ENCODE data around the gene LEMD1.
"Not testable (repeated sequence)": the region's sequence is repeated elsewhere in the genome, so short reads cannot be mapped to it uniquely, and the experiment has no call there.

Gene LEMD1

GRCh38 chr1:205424901-205425600, 3.2 kb upstream of the LEMD1 start:
- no peak for DNase-seq

GRCh38 chr1:205423814-205424399, 2.1 kb upstream of the LEMD1 start:
- DNase-seq, result no peak

GRCh38 chr1:205422993-205423642, 1.3 kb upstream of the LEMD1 start:
- DNase-seq, result no peak

- DNase-seq, result no peak
Measured at GRCh38 chr1:205420938-205421337, 918 bp downstream of the LEMD1 start.

- DNase-seq, result no peak
Measured at GRCh38 chr1:205417870-205418635, 3.8 kb downstream of the LEMD1 start.

- DNase-seq, result peak; percentile 55
Measured at GRCh38 chr1:205416322-205416721, 5.5 kb downstream of the LEMD1 start.

- no peak for DNase-seq
Measured at GRCh38 chr1:205410581-205411298, 11.1 kb downstream of the LEMD1 start.

- DNase-seq, result no peak
Measured at GRCh38 chr1:205407970-205408369, 13.9 kb downstream of the LEMD1 start.

- not testable (repeated sequence) for DNase-seq
Measured at GRCh38 chr1:205406252-205406651, 15.6 kb downstream of the LEMD1 start.

- DNase-seq, result not testable (repeated sequence)
Measured at GRCh38 chr1:205404484-205404883, 17.4 kb downstream of the LEMD1 start.

GRCh38 chr1:205398586-205398985, 23.3 kb downstream of the LEMD1 start:
- DNase-seq, result no peak

- peak; percentile 85 for DNase-seq
Measured at GRCh38 chr1:205396967-205397616, 24.8 kb downstream of the LEMD1 start.

GRCh38 chr1:205395616-205396015, 26.2 kb downstream of the LEMD1 start:
- DNase-seq, result no peak

GRCh38 chr1:205392650-205393049, 29.2 kb downstream of the LEMD1 start:
- DNase-seq, result no peak

GRCh38 chr1:205391386-205391785, 30.5 kb downstream of the LEMD1 start:
- no peak for DNase-seq

GRCh38 chr1:205387845-205388244, 34.0 kb downstream of the LEMD1 start:
- no peak for DNase-seq

- DNase-seq, result not testable (repeated sequence)
Measured at GRCh38 chr1:205382990-205383389, 38.9 kb downstream of the LEMD1 start.

GRCh38 chr1:205382561-205382960, 39.3 kb downstream of the LEMD1 start:
- DNase-seq, result no peak

GRCh38 chr1:205381305-205381704, 40.6 kb downstream of the LEMD1 start:
- no peak for DNase-seq

- DNase-seq, result no peak
Measured at GRCh38 chr1:205380882-205381281, 41.0 kb downstream of the LEMD1 start.

GRCh38 chr1:205379056-205379455, 42.8 kb downstream of the LEMD1 start:
- DNase-seq, result no peak

GRCh38 chr1:205377355-205377754, 44.5 kb downstream of the LEMD1 start:
- no peak for DNase-seq
